Ascending aorta (tissue), 2 donors: ENCODE results near the gene OLFML2B. TPM values are rescaled to one million over a fixed set of nuclear protein-coding genes. Genes with fewer than 3 reads are reported as not detected.

ENCODE experiments used
- DNase-seq, 2 donors: peaks; one replicate each; pipeline ENCODE4 v3.0.0-alpha.2; 2019; ENCODE audit warnings: low spot score in 2 of 2
- H3K27ac ChIP-seq, 2 donors: fragments of 200-600 bp; sonication (generic); one replicate each; pipeline ENCODE4 v1.5.1; 2016 to 2017; ENCODE audit warnings: mild to moderate bottlenecking in 1 of 2
- H3K27me3 ChIP-seq: fragments of 200-600 bp; sonication (generic); one replicate; pipeline ENCODE4 v1.5.1; 2017
- H3K36me3 ChIP-seq, 2 donors: fragments of 200-600 bp; sonication (generic); one replicate each; pipeline ENCODE4 v1.5.1; 2016
- H3K4me1 ChIP-seq, 2 donors: fragments of 200-600 bp; sonication (generic); one replicate each; pipeline ENCODE4 v1.5.1; 2016 to 2017; ENCODE audit warnings: mild to moderate bottlenecking in 1 of 2
- H3K4me3 ChIP-seq, 2 donors: fragments of 200-600 bp; sonication (generic); one replicate each; pipeline ENCODE4 v1.5.1; 2016 to 2017; ENCODE audit warnings: mild to moderate bottlenecking in 1 of 2
- H3K9me3 ChIP-seq, 2 donors: fragments of 200-600 bp; sonication (generic); one replicate each; pipeline ENCODE4 v1.5.1; 2016
- CTCF ChIP-seq, 3 experiments: fragments of 200-600 bp in 2 of 3; fragments of 450-650 bp in 1 of 3; sonication (generic) in 2 of 3; IDR thresholded peaks; one replicate each; pipeline ENCODE4 v1.5.1; 2016 to 2019; ENCODE audit warnings: antibody characterized with exemption in 3 of 3, mild to moderate bottlenecking in 1 of 3, moderate library complexity in 1 of 3
- intact Hi-C: fragments of 100-400 bp; cut with DNase I; formaldehyde crosslinking; loops from one replicate; pipeline ENCODE4 v1.15.1; 2023
- total RNA-seq: library from RNA; depleted of rRNA; stranded (reverse); fragments of >200 nt; gene quantifications from one replicate; pipeline ENCODE4 v1.1.0, GENCODE V29; 2016

Gene OLFML2B
- total RNA-seq, 1 donor from 2014 or later: 79.7 TPM

- Histone ChIP-seq H3K9me3 (no peaks in the 10 kb centered on the region), H3K4me1 (peaks cover 7 to 28% of the 10 kb centered on the region in 2 donors), H3K27ac (peak overlapping the region in 1 of 2 donors; percentile 22), H3K27me3 (no peaks in the 10 kb centered on the region), H3K4me3 (peak overlapping the region in 1 of 2 donors; percentile 19), H3K36me3 (no peaks in the 10 kb centered on the region)
- intact Hi-C loops: no loop called here
- DNase-seq: no peak
- TF ChIP-seq CTCF (IDR thresholded peaks at IDR 0.05): no peak
Observed at GRCh38 chr1:161970036-161970435, 53.6 kb downstream of the OLFML2B start.

GRCh38 chr1:161966067-161966466, 57.6 kb downstream of the OLFML2B start:
- Histone ChIP-seq H3K36me3 (no peaks in the 10 kb centered on the region), H3K27me3 (no peaks in the 10 kb centered on the region), H3K4me1 (peaks cover 6 to 28% of the 10 kb centered on the region in 2 donors), H3K9me3 (no peaks in the 10 kb centered on the region), H3K27ac (no peak overlapping the region), H3K4me3 (no peak overlapping the region)
- no peak for DNase-seq
- intact Hi-C loops: no loop called here
- no peak for TF ChIP-seq CTCF (IDR thresholded peaks at IDR 0.05)

GRCh38 chr1:161962091-161962887, 61.4 kb downstream of the OLFML2B start:
- DNase-seq: no peak
- intact Hi-C loops: loop anchor here (2.0 to 5.0 kb wide), 2 partner anchors 57 to 195 kb away; partner anchors contain the start of gene ATF6
- peaks cover 7 to 9% of the 10 kb centered on the region in 2 donors for H3K36me3 ChIP-seq
- peak overlapping the region; percentile 50 to 56 for H3K4me3 ChIP-seq
- H3K27ac ChIP-seq: peak overlapping the region; percentile 69 to 86
- TF ChIP-seq CTCF (IDR thresholded peaks at IDR 0.05): peak in 1 of 3 experiments; percentile 7
- no peaks in the 10 kb centered on the region for H3K9me3 ChIP-seq
- H3K4me1 ChIP-seq: peaks cover 6 to 15% of the 10 kb centered on the region in 2 donors
- no peaks in the 10 kb centered on the region for H3K27me3 ChIP-seq

- no peaks in the 10 kb centered on the region for H3K27me3 ChIP-seq
- no peak overlapping the region for H3K4me3 ChIP-seq
- intact Hi-C loops: no loop called here
- DNase-seq: no peak
- H3K4me1 ChIP-seq: peaks cover 6 to 23% of the 10 kb centered on the region in 2 donors
- no peaks in the 10 kb centered on the region for H3K9me3 ChIP-seq
- no peak for TF ChIP-seq CTCF (IDR thresholded peaks at IDR 0.05)
- H3K27ac ChIP-seq: no peak overlapping the region
- peaks cover 7 to 9% of the 10 kb centered on the region in 2 donors for H3K36me3 ChIP-seq
Observed at GRCh38 chr1:161958425-161958824, 65.2 kb downstream of the OLFML2B start.

- no peak for TF ChIP-seq CTCF (IDR thresholded peaks at IDR 0.05)
- intact Hi-C loops: no loop called here
- DNase-seq: no peak
- Histone ChIP-seq H3K4me1 (peaks cover 6 to 18% of the 10 kb centered on the region in 2 donors), H3K36me3 (peaks cover 7 to 9% of the 10 kb centered on the region in 2 donors), H3K27me3 (no peaks in the 10 kb centered on the region), H3K4me3 (no peak overlapping the region), H3K27ac (no peak overlapping the region), H3K9me3 (no peaks in the 10 kb centered on the region)
Observed at GRCh38 chr1:161956930-161957329, 66.7 kb downstream of the OLFML2B start.
